Activated CD4-positive, alpha-beta T cell treated with anti-CD3 and anti-CD28 coated beads for 1 hour (primary cell): ENCODE measurements around the gene NRL.
A peak's percentile ranks its signal among the peaks of the same experiment; 100 is the strongest.
"Not testable (repeated sequence)": the region's sequence is repeated elsewhere in the genome, so short reads cannot be mapped to it uniquely, and the experiment has no call there.

ENCODE experiments used
- DNase-seq: peaks from one replicate; pipeline ENCODE4 v3.0.0-alpha.2; 2020

NRL gene

GRCh38 chr14:24122898-24123297 is 8.1 kb upstream of the NRL start:
- no peak for DNase-seq

GRCh38 chr14:24122416-24122815 is 7.7 kb upstream of the NRL start:
- DNase-seq, result no peak

GRCh38 chr14:24121210-24121609 is 6.5 kb upstream of the NRL start:
- DNase-seq, result no peak

GRCh38 chr14:24119691-24120090 is 4.9 kb upstream of the NRL start:
- DNase-seq, result no peak

- no peak for DNase-seq
Observed at GRCh38 chr14:24117179-24117578, 2.4 kb upstream of the NRL start.

- DNase-seq, result no peak
Observed at GRCh38 chr14:24116128-24116814, 1.5 kb upstream of the NRL start.

GRCh38 chr14:24115422-24116127 is 826 bp upstream of the NRL start:
- no peak for DNase-seq

- DNase-seq, result peak; percentile 62
Observed at GRCh38 chr14:24113801-24114531, 783 bp downstream of the NRL start.

- no peak for DNase-seq
Observed at GRCh38 chr14:24113379-24113800, 1.4 kb downstream of the NRL start.

GRCh38 chr14:24110523-24110922 is 4.2 kb downstream of the NRL start:
- DNase-seq, result no peak

- no peak for DNase-seq
Observed at GRCh38 chr14:24110060-24110459, 4.7 kb downstream of the NRL start.

GRCh38 chr14:24108336-24108874 is 6.3 kb downstream of the NRL start:
- DNase-seq, result no peak

- DNase-seq, result no peak
Observed at GRCh38 chr14:24106672-24107271, 8.0 kb downstream of the NRL start.

- not testable (repeated sequence) for DNase-seq
Observed at GRCh38 chr14:24105609-24106239, 9.0 kb downstream of the NRL start.

GRCh38 chr14:24103451-24103850 is 11.3 kb downstream of the NRL start:
- DNase-seq, result no peak

GRCh38 chr14:24102357-24103048 is 12.2 kb downstream of the NRL start:
- DNase-seq, result no peak

GRCh38 chr14:24100982-24101494 is 13.7 kb downstream of the NRL start:
- no peak for DNase-seq

GRCh38 chr14:24100197-24100981 is 14.4 kb downstream of the NRL start:
- no peak for DNase-seq

GRCh38 chr14:24098927-24099813 is 15.6 kb downstream of the NRL start:
- no peak for DNase-seq
